ENCODE data around the gene EXOC4.

DNA sequence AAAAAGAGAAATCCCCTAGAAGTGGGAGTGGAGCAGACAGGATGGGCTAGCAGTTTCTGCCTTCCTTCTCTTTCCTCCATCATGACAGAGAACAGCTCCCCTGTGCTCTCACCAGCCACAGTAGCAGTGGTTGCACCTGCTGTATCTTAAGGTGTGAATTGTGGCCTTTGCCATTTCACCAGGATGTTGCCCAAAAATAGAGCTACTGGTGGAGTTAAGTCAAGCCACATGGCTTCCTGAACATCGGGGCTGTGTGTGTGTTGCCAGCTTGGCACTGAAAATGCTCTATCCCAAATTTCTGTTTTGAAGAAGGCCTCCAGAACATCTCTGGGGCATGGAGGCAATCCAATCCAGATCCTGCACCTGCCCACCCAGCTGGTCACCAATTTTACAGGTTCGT lies 348.7 kb downstream of the EXOC4 start:
- TF ChIP-seq POLR2AphosphoS5 (IDR thresholded peaks at IDR 0.05) (no peak), POLR2A (IDR thresholded peaks at IDR 0.05; ENCODE audit: low read depth) (no peak)
